ENCODE measurements around the gene TUBB4B.
A peak's percentile ranks its signal among the peaks of the same experiment; 100 is the strongest.
"Not testable (repeated sequence)": the region's sequence is repeated elsewhere in the genome, so short reads cannot be mapped to it uniquely, and the experiment has no call there.

TUBB4B gene

DNA sequence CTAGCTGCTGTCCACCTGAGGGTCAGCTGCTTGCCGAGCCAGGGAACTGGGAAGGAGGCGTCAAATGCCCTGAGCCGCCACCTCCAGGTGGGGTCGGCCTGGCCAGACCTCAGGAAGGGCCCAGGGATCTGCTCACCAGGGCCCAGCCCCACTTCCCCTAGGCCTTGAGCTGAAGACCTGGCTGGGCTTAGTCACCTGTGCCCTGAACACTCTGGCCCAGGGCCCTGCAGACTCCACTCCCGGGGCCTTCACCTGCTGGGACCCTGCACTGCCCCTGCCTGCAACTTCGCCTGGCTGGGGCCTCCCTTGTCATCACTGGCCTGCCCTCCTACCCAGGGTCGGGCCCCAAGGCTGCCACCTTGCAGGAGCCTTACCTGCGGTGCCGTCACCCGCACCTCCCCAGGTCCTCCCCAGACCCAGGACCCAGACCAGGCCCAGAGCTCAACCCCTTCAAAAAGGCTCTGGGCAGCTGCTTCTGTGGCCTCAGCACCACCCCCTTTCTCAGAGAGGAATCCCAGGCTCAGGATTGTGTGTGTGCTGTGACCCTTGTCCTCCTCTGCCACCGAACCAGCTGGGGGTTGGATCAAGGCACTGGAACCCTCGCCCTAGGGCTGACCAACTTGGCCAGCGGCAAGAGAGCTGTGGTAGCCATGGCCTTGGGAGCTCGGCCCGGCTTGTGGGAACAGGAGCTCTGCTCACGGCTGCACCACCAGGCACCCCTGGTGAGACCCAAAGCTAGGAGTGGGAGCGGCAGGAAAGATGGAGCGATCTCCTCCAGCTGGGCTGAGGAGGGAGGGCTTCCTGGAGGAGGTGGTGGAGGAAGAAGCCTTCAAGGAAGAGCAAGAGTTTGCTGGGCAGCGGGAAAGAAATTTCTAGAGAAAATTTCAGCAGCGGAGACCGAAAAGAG is 12.9 kb downstream of the TUBB4B start:
- no peak for DNase-seq

GRCh38 chr9:137254624-137255447 is 13.7 kb downstream of the TUBB4B start, which contains the start of gene NELFB:
Gene NELFB (plus strand): TSS chr9:137255327.
- DNase-seq = peak; percentile 96

GRCh38 chr9:137255448-137256114 is 14.5 kb downstream of the TUBB4B start:
- no peak for DNase-seq

- DNase-seq = no peak
Observed at GRCh38 chr9:137256362-137256761, 15.3 kb downstream of the TUBB4B start.

DNA sequence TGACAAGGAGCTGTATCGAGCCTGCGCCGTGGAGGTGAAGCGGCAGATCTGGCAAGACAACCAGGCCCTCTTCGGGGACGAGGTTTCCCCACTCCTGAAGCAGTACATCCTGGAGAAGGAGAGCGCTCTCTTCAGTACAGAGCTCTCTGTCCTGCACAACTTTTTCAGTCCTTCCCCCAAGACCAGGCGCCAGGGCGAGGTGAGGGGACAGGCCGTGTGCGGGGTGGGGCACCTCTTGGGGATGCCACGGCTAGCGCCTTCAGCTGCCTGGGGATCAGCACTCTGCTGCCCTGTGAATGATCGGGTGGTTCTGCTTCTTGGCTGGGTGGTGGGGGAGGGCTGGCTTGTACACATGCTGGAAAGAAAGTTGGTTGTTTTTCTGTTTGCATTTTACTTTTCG is 15.8 kb downstream of the TUBB4B start:
- no peak for DNase-seq

DNA sequence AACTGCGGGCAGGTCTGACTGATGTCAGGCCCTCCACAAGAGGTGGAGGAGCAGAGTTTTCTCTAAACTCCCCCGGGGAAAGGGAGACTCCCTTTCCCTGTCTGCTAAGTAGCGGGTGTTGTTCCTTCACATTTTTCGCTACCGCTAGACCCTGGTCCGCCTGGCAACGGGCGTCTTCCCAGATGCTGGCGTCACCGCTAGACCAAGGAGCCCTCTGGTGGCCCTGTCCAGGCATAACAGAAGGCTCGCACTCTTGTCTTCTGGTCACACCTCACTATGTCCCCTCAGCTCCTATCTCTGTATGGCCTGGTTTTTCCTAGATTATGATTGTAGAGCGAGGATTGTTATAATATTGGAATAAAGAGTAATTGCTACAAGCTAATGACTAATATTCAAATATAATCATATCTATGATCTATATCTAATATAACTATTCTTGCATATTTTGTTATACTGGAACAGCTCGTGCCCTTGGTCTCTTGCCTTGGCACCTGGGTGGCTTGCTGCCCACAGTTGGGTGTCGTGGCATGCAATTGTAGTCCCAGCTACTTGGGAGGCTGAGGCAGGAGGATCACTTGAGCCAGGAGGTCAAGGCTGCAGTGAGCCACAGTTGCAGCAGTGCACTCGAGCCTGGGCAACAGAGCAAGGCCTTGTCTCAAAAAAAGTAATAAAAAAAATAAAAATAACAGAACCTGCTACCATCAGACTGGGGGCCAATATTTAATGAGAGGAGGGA is 21.3 kb downstream of the TUBB4B start:
- DNase-seq = not testable (repeated sequence)

GRCh38 chr9:137262909-137263285 is 21.8 kb downstream of the TUBB4B start:
- DNase-seq = no peak

GRCh38 chr9:137263506-137263905 is 22.4 kb downstream of the TUBB4B start:
- no peak for DNase-seq

- DNase-seq = no peak
Observed at GRCh38 chr9:137264067-137264466, 23.0 kb downstream of the TUBB4B start.

- no peak for DNase-seq
Observed at GRCh38 chr9:137265496-137266161, 24.5 kb downstream of the TUBB4B start.

- no peak for DNase-seq
Observed at GRCh38 chr9:137266162-137266527, 25.1 kb downstream of the TUBB4B start.

DNA sequence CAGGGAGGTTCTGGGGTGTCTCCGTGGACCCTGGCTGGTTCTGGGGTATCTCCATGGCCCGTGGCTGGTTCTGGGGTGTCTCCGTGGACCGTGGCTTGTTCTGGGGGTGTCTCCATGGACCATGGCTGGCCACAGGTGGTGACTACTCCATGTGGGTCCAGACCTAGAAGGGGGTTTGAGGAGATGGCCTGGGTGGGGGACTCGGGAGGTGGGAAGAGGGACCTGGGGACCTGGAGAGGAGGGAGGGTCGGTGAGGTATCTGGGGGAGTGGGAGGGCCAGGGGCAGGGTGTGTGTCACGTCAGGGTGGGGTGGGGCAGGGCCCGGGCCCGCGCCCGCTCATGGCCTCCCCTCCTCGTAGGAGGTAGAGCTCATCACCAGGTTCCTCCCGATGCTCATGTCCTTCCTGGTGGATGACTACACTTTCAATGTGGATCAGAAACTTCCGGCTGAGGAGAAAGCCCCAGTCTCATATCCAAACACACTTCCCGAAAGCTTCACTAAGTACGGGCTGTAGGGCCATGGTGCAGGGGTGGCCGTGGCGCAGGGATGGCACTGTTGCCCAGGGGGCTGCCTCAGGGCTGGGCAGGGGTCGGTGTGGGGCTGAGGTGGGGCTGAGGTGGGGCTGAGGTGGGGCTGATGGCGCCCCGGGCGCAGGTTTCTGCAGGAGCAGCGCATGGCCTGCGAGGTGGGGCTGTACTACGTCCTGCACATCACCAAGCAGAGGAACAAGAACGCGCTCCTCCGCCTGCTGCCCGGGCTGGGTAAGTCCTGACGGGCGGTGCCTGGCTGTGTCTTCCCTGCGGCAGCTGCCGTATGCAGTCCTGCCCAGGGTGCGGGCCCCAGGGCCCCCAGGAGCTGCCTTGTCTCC is 25.7 kb downstream of the TUBB4B start:
- DNase-seq = no peak

GRCh38 chr9:137267933-137268355 is 26.9 kb downstream of the TUBB4B start:
- no peak for DNase-seq

- no peak for DNase-seq
Observed at GRCh38 chr9:137268538-137269201, 27.6 kb downstream of the TUBB4B start.

- no peak for DNase-seq
Observed at GRCh38 chr9:137269231-137269772, 28.2 kb downstream of the TUBB4B start.

DNA sequence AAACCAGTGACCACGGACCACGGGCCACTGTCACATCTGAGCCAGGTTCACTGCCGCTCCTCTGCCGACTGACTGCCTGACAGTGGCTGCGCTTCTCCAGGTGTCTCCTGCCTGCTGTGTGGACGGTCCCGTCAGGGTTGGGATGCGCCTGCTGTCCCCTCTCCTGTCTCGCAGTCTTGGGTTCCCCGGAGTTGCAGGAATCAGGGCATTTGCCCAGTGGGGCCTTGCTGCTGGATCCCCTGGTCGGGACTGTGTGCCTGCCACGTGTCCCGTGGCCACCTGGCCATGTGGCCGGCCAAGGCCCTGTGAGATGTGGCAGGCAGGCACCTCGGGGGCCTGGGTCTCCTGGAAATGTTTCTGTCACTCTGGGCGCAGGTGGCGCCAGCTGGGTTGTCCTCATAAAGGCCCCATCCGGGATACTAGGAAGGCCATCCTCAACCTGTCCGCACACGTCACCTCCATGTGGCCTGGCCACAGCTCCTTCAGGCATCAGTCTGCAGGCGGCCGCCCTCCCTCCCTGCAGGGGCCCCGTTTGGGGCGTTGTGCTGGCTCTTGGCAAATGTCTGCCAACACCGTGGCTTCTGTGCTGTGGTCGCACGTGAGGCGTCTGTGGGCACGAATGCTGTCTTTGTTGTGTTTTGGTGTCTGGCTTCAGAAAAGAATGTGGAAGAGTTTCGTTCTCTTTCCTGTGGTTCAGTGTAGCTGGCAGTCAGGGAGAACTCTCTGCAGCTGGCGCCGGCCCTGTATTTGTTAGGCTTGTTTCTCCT is 30.0 kb downstream of the TUBB4B start:
- peak; percentile 30 for DNase-seq

DNA sequence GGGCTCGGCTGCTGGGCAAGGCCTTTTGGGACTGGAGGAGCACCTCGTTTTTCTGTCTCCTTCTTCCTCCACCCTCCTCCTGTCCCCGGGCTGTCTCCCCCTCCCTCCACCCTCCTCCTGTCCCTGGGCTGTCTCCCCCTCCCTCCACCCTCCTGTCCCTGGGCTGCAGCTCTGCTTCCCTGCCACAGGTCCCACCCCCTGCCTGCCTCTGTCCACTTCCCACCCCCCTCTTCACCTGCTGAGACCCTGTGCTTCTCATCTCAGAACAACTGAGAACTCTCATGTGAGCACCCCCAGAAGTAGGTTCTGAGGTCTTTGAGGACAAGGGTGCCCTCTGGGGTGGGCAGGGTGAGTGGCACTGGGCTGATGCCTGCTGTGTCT is 30.6 kb downstream of the TUBB4B start:
- DNase-seq = no peak

DNA sequence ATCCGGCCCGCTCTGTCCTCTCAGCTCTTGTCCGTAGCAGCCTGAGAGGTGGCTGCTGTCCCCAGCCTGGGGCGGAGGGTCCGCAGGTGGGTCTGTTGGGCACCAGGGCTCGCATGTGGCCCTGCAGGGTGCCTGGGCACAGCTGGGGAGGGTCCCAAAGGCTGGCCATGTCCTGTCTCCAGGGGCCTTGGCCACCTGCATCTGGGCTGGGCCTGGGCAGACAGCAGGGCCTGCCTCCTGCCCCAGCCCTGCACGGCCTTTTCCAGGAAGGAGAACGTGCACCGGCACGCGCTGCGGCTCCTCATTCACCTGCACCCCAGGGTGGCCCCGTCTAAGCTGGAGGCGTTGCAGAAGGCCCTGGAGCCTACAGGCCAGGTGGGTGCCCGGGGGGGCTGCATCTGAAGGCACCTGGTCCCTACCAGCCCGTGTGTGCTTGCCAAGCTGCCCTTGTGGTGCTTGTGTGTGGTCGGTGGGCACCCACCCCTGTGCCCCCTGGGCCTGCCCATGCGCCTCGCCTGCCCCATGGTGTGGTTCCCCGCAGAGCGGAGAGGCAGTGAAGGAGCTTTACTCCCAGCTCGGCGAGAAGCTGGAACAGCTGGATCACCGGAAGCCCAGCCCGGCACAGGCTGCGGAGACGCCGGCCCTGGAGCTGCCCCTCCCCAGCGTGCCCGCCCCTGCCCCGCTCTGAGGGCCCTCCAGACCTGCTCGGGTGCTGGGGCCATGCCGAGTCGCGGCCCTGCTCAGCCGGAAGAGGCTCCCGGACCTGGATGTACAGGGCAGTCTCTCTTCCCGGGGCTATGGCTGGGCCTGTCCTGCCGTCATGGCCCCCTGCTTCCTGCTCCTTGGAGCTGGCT is 31.4 kb downstream of the TUBB4B start:
- no peak for DNase-seq

Data from CD4-positive, alpha-beta T cell treated with Interleukin-10 for 1 hour (primary cell).